ENCODE data around the gene KRTAP3-3.
"Not testable (repeated sequence)": the region's sequence is repeated elsewhere in the genome, so short reads cannot be mapped to it uniquely, and the experiment has no call there.

KRTAP3-3 gene

DNA sequence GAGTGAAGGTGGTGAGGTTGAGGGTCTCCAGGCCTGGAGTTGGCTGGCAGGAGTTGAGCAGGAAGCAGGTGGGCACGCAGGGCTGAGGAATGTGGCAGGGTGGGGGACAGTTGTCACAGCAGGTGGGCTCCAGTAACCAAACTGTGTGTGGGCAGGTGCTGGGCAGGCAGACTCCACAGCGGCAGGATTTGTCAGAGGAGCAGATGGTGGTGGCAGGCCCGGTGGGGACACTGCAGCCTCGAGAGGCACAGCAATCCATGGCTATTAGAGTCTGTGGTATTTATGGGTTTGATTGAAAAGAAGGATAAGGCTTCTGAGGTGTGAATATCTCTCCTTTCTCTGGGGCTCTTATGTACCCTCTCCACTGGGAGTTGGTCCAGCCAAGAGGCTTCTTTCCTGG is at the start of gene KRTAP3-3:
KRTAP3-3 (minus strand) TSS at position 326 of the 400 bp plus-strand sequence; CDS start at position 259, 67 bp downstream.
- H3K4me2 ChIP-seq (ENCODE audit: low read depth, low read length, poor library complexity, severe bottlenecking): no peak within 1 kb of the TSS
- no peak within 1 kb of the TSS for H3K9ac ChIP-seq (ENCODE audit: low read depth, low read length, poor library complexity, severe bottlenecking)
- H3K27me3 ChIP-seq (ENCODE audit: insufficient read depth, low read length, poor library complexity, severe bottlenecking): no peaks in the 10 kb centered on the region
- no peaks in the 10 kb centered on the region for H4K20me1 ChIP-seq (ENCODE audit: insufficient read depth, low read length, poor library complexity, severe bottlenecking)
- no peaks in the 10 kb centered on the region for H3F3A ChIP-seq (ENCODE audit: low read depth)
- no peak within 1 kb of the TSS for H2AFZ ChIP-seq (ENCODE audit: low read length)
- H3K9me2 ChIP-seq (replicated peaks; ENCODE audit: low read depth, low read length): no peaks in the 10 kb centered on the region
- H3K79me2 ChIP-seq (ENCODE audit: insufficient read depth, low read length): no peaks in the 10 kb centered on the region
- H3K36me3 ChIP-seq (ENCODE audit: insufficient read depth, low read length): no peaks in the 10 kb centered on the region
- H3K4me3 ChIP-seq (ENCODE audit: low read length, poor library complexity, severe bottlenecking): no peak within 1 kb of the TSS
- H3K4me1 ChIP-seq (ENCODE audit: insufficient read depth, low read length, poor library complexity, severe bottlenecking): no peaks in the 10 kb centered on the region
- H3K9me3 ChIP-seq (ENCODE audit: insufficient read depth, low read depth, low read length): no peaks in the 10 kb centered on the region
- TF ChIP-seq, protein P1, sequence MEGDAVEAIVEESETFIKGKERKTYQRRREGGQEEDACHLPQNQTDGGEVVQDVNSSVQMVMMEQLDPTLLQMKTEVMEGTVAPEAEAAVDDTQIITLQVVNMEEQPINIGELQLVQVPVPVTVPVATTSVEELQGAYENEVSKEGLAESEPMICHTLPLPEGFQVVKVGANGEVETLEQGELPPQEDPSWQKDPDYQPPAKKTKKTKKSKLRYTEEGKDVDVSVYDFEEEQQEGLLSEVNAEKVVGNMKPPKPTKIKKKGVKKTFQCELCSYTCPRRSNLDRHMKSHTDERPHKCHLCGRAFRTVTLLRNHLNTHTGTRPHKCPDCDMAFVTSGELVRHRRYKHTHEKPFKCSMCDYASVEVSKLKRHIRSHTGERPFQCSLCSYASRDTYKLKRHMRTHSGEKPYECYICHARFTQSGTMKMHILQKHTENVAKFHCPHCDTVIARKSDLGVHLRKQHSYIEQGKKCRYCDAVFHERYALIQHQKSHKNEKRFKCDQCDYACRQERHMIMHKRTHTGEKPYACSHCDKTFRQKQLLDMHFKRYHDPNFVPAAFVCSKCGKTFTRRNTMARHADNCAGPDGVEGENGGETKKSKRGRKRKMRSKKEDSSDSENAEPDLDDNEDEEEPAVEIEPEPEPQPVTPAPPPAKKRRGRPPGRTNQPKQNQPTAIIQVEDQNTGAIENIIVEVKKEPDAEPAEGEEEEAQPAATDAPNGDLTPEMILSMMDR (conservative IDR thresholded peaks at IDR 0.05; ENCODE audit: low read length): no peak
- TF ChIP-seq EZH2phosphoT487 (IDR thresholded peaks at IDR 0.05; ENCODE audit: borderline replicate concordance): no peak

DNA sequence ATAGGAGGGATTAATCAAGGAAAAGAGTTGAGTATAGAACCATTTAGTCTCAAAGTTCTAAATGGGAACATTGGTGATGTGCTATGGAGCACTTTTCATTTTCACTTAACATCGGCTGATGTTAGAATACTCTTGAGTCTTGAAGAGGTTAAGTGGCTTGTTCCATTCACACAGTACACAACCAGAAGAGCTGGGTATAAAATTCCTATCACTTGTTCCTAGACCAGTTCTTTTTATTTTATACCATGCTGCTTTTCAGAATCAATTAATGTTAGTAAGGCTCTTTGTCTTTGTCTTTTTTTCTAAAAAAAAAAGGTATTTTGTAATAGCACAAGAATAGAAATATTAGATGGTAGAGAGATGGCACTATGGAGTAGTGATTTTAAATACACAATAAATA is 49.0 kb upstream of the KRTAP3-3 start:
- Histone ChIP-seq H3F3A (ENCODE audit: low read depth) (0 out of 2 replicates have a peak, but pooled peaks cover 6% of the 10 kb centered on the region), H3K4me3 (ENCODE audit: low read length, poor library complexity, severe bottlenecking) (no peak overlapping the region), H3K9me3 (ENCODE audit: insufficient read depth, low read depth, low read length) (no peaks in the 10 kb centered on the region), H3K9me2 (replicated peaks; ENCODE audit: low read depth, low read length) (no peaks in the 10 kb centered on the region), H2AFZ (ENCODE audit: low read length) (no peak overlapping the region), H3K4me1 (ENCODE audit: insufficient read depth, low read length, poor library complexity, severe bottlenecking) (peaks cover 5% of the 10 kb centered on the region), H3K4me2 (ENCODE audit: low read depth, low read length, poor library complexity, severe bottlenecking) (no peak overlapping the region), H3K36me3 (ENCODE audit: insufficient read depth, low read length) (no peaks in the 10 kb centered on the region), H3K27me3 (ENCODE audit: insufficient read depth, low read length, poor library complexity, severe bottlenecking) (peaks cover 37% of the 10 kb centered on the region), H3K79me2 (ENCODE audit: insufficient read depth, low read length) (no peaks in the 10 kb centered on the region), H3K9ac (ENCODE audit: low read depth, low read length, poor library complexity, severe bottlenecking) (no peak overlapping the region), H4K20me1 (ENCODE audit: insufficient read depth, low read length, poor library complexity, severe bottlenecking) (no peaks in the 10 kb centered on the region)
- no peak for TF ChIP-seq EZH2phosphoT487 (IDR thresholded peaks at IDR 0.05; ENCODE audit: borderline replicate concordance)
- TF ChIP-seq, protein P1 (conservative IDR thresholded peaks at IDR 0.05; ENCODE audit: low read length): no peak

DNA sequence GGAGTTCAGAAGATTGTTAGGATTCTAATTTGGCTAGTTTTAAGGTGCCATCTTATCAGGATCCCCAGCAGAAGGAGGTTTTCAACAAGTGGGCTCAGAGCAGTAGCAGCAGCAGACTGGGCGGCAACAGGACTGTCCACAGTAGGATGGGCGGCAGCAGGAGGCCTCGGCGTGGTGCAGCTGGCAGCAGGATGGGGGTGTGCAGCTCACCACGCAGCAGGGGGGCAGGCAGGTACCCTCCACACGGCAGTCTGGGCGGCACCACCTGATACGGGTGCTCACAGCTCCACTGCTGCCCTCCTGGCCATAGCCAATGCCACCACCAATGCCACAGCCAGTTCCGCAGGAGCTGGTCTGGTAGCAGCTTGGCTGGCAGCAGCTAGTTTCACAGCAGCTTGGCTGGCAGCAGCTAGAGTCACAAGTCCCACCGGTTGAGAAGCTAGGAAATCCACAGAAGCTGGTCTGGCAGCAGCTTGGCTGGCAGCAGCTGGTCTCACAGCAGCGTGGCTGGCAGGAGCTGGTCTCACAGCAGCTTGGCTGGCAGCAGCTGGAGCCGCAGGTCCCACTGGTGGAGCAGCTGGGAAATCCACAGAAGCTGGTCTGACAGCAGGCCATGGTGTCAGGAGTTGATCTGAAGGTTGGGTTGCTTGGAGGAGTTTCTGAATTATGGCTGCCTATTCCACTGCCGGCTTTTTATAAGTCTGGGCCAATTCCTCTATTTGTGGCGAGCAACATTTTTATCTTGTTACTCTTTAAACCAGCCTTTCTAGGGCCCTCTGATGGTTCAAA is 47.0 kb upstream of the KRTAP3-3 start, which contains the start of gene KRTAP1-1:
KRTAP1-1 (minus strand) TSS at position 668 of the 789 bp plus-strand sequence; CDS start at position 615, 53 bp downstream.
- not testable (repeated sequence) for H3K4me3 ChIP-seq (ENCODE audit: low read length, poor library complexity, severe bottlenecking); H3K79me2 ChIP-seq (ENCODE audit: insufficient read depth, low read length); H2AFZ ChIP-seq (ENCODE audit: low read length); H3K9me3 ChIP-seq (ENCODE audit: insufficient read depth, low read depth, low read length); H3F3A ChIP-seq (ENCODE audit: low read depth); H3K9me2 ChIP-seq (replicated peaks; ENCODE audit: low read depth, low read length); H4K20me1 ChIP-seq (ENCODE audit: insufficient read depth, low read length, poor library complexity, severe bottlenecking); H3K4me1 ChIP-seq (ENCODE audit: insufficient read depth, low read length, poor library complexity, severe bottlenecking); H3K9ac ChIP-seq (ENCODE audit: low read depth, low read length, poor library complexity, severe bottlenecking); H3K4me2 ChIP-seq (ENCODE audit: low read depth, low read length, poor library complexity, severe bottlenecking); H3K36me3 ChIP-seq (ENCODE audit: insufficient read depth, low read length)
- H3K27me3 ChIP-seq (ENCODE audit: insufficient read depth, low read length, poor library complexity, severe bottlenecking): peaks cover 37% of the 10 kb centered on the region

All from Loucy (cell line).